ENCODE measurements around the gene SELE. TPM values are rescaled to one million over a fixed set of nuclear protein-coding genes. Genes with fewer than 3 reads are reported as not detected.
"Not testable (repeated sequence)": the region's sequence is repeated elsewhere in the genome, so short reads cannot be mapped to it uniquely, and the experiment has no call there.

The SELE gene
- total RNA-seq, 1 donor from 2014 or later = 1.6 TPM

DNA sequence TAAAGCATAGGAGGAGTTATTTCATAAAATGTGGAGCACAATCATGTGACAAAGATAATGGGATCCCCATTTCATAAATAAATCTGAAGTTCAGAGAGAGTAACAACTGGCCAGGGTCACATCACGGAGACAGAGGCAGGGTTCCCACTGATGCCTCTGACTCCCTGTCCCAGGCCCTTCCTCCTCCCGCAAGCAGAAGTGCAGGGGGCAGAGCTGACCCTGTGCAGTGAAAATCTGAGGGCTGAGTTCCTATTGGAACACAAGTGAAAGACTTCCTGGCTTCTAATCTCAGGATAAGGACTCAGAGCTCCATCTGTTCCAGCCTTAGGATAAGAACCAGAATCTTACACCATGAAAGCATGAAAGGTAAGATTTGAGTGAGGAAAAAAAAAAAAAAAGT lies 44.5 kb downstream of the SELE start:
- H3K9ac ChIP-seq (ENCODE audit: low read depth in 1 of 3, low read length in 3 of 3) = no peak overlapping the region
- no peak overlapping the region for H3K27ac ChIP-seq (ENCODE audit: low read depth, low read length)
- no peaks in the 10 kb centered on the region for H3K4me1 ChIP-seq (ENCODE audit: control insufficient read depth in 3 of 3, insufficient read depth in 3 of 3, low read length in 3 of 3)
- no peaks in the 10 kb centered on the region for H3K27me3 ChIP-seq (ENCODE audit: control insufficient read depth in 3 of 3, insufficient read depth in 3 of 3, low read length in 3 of 3)
- no peaks in the 10 kb centered on the region for H3K36me3 ChIP-seq (ENCODE audit: control insufficient read depth in 3 of 3, insufficient read depth in 3 of 3, low read length in 3 of 3)
- no peak overlapping the region for H3K4me3 ChIP-seq (ENCODE audit: low read length in 3 of 3)
- H3K9me3 ChIP-seq (ENCODE audit: control insufficient read depth in 3 of 3, low read length in 3 of 3) = no peaks in the 10 kb centered on the region

DNA sequence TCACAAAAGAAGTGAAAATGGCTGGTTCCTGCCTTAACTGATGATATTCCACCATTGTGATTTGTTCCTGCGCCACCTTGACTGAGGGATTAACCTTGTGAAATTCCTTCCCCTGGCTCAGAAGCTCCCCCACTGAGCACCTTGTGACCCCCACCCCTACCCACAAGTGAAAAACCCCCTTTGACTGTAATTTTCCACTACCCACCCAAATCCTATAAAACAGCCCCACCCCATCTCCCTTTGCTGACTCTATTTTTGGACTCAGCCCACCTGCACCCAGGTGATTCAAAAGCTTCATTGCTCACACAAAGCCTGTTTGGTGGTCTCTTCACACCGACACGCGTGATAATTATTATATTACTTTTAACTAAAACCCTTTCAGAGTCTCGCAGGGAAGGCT lies 45.5 kb downstream of the SELE start:
- H3K27ac ChIP-seq (ENCODE audit: low read depth, low read length) = not testable (repeated sequence)

DNA sequence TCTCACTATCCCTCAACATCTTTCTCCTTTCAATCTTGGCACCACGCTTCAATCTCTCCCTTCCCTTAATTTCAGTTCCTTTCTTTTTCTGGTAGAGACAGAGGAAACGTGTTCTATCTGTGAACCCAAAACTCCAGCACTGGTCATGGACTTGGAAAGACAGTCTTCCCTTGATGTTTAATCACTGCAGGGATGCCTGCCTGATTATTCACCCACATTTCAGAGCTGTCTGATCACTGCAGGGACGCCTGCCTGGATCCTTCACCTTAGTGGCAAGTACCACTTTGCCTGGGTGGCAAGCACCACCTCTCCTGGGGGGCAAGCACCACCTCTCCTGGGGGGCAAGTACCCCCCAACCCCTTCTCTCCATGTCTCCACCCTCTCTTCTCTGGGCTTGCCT lies 50.2 kb downstream of the SELE start:
- H3K4me3 ChIP-seq (ENCODE audit: low read length in 3 of 3) = no peak overlapping the region
- no peaks in the 10 kb centered on the region for H3K4me1 ChIP-seq (ENCODE audit: control insufficient read depth in 3 of 3, insufficient read depth in 3 of 3, low read length in 3 of 3)
- H3K27ac ChIP-seq (ENCODE audit: low read depth, low read length) = no peak overlapping the region
- H3K36me3 ChIP-seq (ENCODE audit: control insufficient read depth in 3 of 3, insufficient read depth in 3 of 3, low read length in 3 of 3) = no peaks in the 10 kb centered on the region
- no peaks in the 10 kb centered on the region for H3K9me3 ChIP-seq (ENCODE audit: control insufficient read depth in 3 of 3, low read length in 3 of 3)
- H3K9ac ChIP-seq (ENCODE audit: low read depth in 1 of 3, low read length in 3 of 3) = no peak overlapping the region
- H3K27me3 ChIP-seq (ENCODE audit: control insufficient read depth in 3 of 3, insufficient read depth in 3 of 3, low read length in 3 of 3) = peaks cover 0 to 12% (median 2%) of the 10 kb centered on the region in 3 donors

More for the DNA sequence above, 45.5 kb downstream of the SELE start:
- H3K27me3 ChIP-seq (ENCODE audit: control insufficient read depth in 3 of 3, insufficient read depth in 3 of 3, low read length in 3 of 3); H3K36me3 ChIP-seq (ENCODE audit: control insufficient read depth in 3 of 3, insufficient read depth in 3 of 3, low read length in 3 of 3); H3K9ac ChIP-seq (ENCODE audit: low read depth in 1 of 3, low read length in 3 of 3); H3K9me3 ChIP-seq (ENCODE audit: control insufficient read depth in 3 of 3, low read length in 3 of 3); H3K4me1 ChIP-seq (ENCODE audit: control insufficient read depth in 3 of 3, insufficient read depth in 3 of 3, low read length in 3 of 3); H3K4me3 ChIP-seq (ENCODE audit: low read length in 3 of 3): not testable (repeated sequence)

DNA sequence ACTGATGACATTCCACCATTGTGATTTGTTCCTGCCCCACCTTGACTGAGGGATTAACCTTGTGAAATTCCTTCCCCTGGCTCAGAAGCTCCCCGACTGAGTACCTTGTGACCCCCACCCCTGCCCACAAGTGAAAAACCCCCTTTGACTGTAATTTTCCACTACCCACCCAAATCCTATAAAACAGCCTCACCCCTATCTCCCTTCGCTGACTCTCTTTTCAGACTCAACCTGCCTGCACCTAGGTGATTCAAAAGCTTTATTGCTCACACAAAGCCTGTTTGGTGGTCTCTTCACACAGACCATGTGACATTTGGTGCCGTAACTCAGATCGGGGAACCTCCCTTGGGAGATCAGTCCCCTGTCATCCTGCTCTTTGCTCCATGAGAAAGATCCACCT lies 50.7 kb downstream of the SELE start:
- H3K27me3 ChIP-seq (ENCODE audit: control insufficient read depth in 3 of 3, insufficient read depth in 3 of 3, low read length in 3 of 3) = peaks cover 0 to 12% (median 2%) of the 10 kb centered on the region in 3 donors
- not testable (repeated sequence) for H3K27ac ChIP-seq (ENCODE audit: low read depth, low read length); H3K4me1 ChIP-seq (ENCODE audit: control insufficient read depth in 3 of 3, insufficient read depth in 3 of 3, low read length in 3 of 3); H3K4me3 ChIP-seq (ENCODE audit: low read length in 3 of 3); H3K9ac ChIP-seq (ENCODE audit: low read depth in 1 of 3, low read length in 3 of 3); H3K9me3 ChIP-seq (ENCODE audit: control insufficient read depth in 3 of 3, low read length in 3 of 3); H3K36me3 ChIP-seq (ENCODE audit: control insufficient read depth in 3 of 3, insufficient read depth in 3 of 3, low read length in 3 of 3)

DNA sequence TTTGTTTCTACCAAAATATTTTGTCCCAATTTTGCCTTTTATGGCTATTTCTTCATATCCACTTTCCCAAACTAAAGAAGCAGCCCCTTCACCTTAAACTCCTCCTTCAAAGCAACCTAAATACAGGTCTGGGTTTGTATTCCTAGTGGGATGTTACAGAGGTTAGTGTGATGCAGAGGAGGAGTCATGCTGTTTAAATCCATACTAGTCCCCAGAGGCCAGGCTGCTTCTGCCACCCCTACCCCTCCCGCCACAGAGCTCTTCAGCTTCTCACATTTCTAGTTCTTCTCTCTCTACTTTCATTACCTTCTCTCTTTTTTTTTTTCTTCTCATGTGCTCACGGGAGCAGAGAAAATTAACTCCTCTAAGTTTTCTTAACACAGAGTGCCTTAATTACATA lies 51.8 kb downstream of the SELE start:
- no peak overlapping the region for H3K4me3 ChIP-seq (ENCODE audit: low read length in 3 of 3)
- H3K27me3 ChIP-seq (ENCODE audit: control insufficient read depth in 3 of 3, insufficient read depth in 3 of 3, low read length in 3 of 3) = peaks cover 0 to 12% (median 2%) of the 10 kb centered on the region in 3 donors
- H3K9ac ChIP-seq (ENCODE audit: low read depth in 1 of 3, low read length in 3 of 3) = no peak overlapping the region
- no peaks in the 10 kb centered on the region for H3K36me3 ChIP-seq (ENCODE audit: control insufficient read depth in 3 of 3, insufficient read depth in 3 of 3, low read length in 3 of 3)
- H3K4me1 ChIP-seq (ENCODE audit: control insufficient read depth in 3 of 3, insufficient read depth in 3 of 3, low read length in 3 of 3) = no peaks in the 10 kb centered on the region
- H3K9me3 ChIP-seq (ENCODE audit: control insufficient read depth in 3 of 3, low read length in 3 of 3) = no peaks in the 10 kb centered on the region
- H3K27ac ChIP-seq (ENCODE audit: low read depth, low read length) = no peak overlapping the region

DNA sequence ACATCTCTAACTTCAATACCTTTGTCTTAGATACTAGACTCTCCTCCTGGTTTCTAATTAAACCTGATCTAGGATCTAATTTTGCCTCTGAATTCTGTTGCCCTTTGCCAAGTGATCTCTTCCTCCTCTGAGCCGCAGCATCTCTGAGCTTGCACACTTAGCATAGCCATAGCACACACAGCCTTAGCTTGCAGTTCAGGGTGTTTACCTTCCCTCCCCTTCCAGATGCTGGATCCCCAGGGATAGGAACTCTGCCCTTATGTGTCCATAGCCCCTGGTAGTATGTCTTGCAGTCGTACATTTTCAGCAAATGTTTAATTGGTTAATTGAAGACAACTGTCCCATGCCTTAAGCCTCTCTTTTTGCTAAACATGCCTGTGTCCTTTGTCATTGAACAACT lies 52.7 kb downstream of the SELE start:
- Histone ChIP-seq H3K9ac (ENCODE audit: low read depth in 1 of 3, low read length in 3 of 3) (no peak overlapping the region), H3K27me3 (ENCODE audit: control insufficient read depth in 3 of 3, insufficient read depth in 3 of 3, low read length in 3 of 3) (peaks cover 0 to 12% (median 2%) of the 10 kb centered on the region in 3 donors), H3K4me3 (ENCODE audit: low read length in 3 of 3) (no peak overlapping the region), H3K9me3 (ENCODE audit: control insufficient read depth in 3 of 3, low read length in 3 of 3) (no peaks in the 10 kb centered on the region), H3K27ac (ENCODE audit: low read depth, low read length) (no peak overlapping the region), H3K4me1 (ENCODE audit: control insufficient read depth in 3 of 3, insufficient read depth in 3 of 3, low read length in 3 of 3) (no peaks in the 10 kb centered on the region), H3K36me3 (ENCODE audit: control insufficient read depth in 3 of 3, insufficient read depth in 3 of 3, low read length in 3 of 3) (no peaks in the 10 kb centered on the region)

DNA sequence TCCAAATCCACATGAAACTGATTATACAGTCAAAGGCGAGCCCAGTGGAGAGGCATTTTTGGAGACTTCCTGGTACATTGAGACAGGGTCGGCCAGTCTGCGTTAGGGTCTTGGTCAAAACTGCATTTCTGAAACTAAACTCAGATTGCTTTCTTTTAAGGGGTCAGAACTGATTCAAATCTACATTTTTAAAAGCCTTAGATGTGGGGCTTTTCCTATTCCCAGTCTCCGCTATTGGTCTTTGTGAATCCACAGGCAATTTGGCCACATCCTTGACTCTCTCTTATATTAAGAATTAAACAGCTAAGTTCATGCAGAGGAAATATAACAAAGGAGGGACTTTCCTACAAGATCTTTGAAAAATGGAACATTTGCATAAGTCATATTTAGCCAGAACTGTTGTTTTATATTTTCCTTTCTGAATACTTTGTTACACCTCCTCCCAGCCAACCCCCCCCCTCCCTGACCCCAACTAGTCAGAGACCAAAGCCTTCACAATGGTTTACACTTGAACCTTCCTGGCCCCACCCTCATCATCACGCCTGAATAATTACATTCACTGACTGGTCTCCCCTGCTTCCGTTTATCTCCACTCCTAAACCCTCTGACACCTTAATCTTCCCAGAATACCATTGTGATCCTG lies 53.4 kb downstream of the SELE start:
- H3K27me3 ChIP-seq (ENCODE audit: control insufficient read depth in 3 of 3, insufficient read depth in 3 of 3, low read length in 3 of 3) = peaks cover 0 to 12% (median 2%) of the 10 kb centered on the region in 3 donors
- H3K4me3 ChIP-seq (ENCODE audit: low read length in 3 of 3) = no peak overlapping the region
- H3K9me3 ChIP-seq (ENCODE audit: control insufficient read depth in 3 of 3, low read length in 3 of 3) = no peaks in the 10 kb centered on the region
- no peaks in the 10 kb centered on the region for H3K36me3 ChIP-seq (ENCODE audit: control insufficient read depth in 3 of 3, insufficient read depth in 3 of 3, low read length in 3 of 3)
- H3K4me1 ChIP-seq (ENCODE audit: control insufficient read depth in 3 of 3, insufficient read depth in 3 of 3, low read length in 3 of 3) = no peaks in the 10 kb centered on the region
- no peak overlapping the region for H3K9ac ChIP-seq (ENCODE audit: low read depth in 1 of 3, low read length in 3 of 3)
- H3K27ac ChIP-seq (ENCODE audit: low read depth, low read length) = no peak overlapping the region

DNA sequence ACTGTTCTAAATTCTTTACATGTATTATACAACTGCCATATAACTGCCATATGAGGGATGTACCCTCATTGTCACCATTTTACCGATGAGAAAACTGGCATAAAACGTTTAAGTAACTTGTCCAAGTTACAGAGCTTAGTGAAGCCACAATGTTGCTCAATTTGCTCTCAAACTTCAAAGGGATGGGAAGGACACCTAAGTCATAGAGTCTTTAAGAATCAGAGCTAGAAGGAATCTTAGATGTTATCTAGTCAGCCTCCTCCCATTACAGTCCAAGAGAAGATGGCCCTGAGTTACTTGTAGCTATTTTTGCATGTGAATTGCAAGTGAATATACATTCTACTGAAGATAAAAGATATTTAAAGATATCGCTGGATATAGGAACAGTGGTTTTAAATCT lies 54.2 kb downstream of the SELE start:
- peaks cover 0 to 12% (median 2%) of the 10 kb centered on the region in 3 donors for H3K27me3 ChIP-seq (ENCODE audit: control insufficient read depth in 3 of 3, insufficient read depth in 3 of 3, low read length in 3 of 3)

DNA sequence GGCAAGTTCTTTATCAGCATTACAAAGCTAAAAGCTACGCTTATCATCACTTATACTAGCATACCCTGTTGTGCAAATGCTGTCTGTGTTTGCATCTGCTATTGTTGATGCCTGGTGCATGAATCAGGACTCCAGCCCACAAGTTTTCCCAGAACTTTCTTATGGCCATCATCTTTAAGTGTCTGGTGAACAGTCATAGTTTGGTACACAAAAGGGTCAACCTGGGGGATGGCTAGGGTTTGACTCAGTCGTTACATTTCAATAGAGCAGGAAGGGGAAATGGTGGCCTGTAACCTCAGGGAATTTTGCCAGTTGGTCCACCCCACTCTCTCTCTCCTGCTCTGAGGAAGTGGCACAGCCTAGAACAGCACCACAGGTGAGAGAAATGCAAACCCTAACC lies 57.9 kb downstream of the SELE start:
- no peak overlapping the region for H3K9ac ChIP-seq (ENCODE audit: low read depth in 1 of 3, low read length in 3 of 3)

More for the DNA sequence above, 54.2 kb downstream of the SELE start:
- H3K9ac ChIP-seq (ENCODE audit: low read depth in 1 of 3, low read length in 3 of 3) = no peak overlapping the region
- H3K9me3 ChIP-seq (ENCODE audit: control insufficient read depth in 3 of 3, low read length in 3 of 3) = no peaks in the 10 kb centered on the region
- H3K4me1 ChIP-seq (ENCODE audit: control insufficient read depth in 3 of 3, insufficient read depth in 3 of 3, low read length in 3 of 3) = no peaks in the 10 kb centered on the region
- no peak overlapping the region for H3K27ac ChIP-seq (ENCODE audit: low read depth, low read length)
- H3K4me3 ChIP-seq (ENCODE audit: low read length in 3 of 3) = no peak overlapping the region
- H3K36me3 ChIP-seq (ENCODE audit: control insufficient read depth in 3 of 3, insufficient read depth in 3 of 3, low read length in 3 of 3) = no peaks in the 10 kb centered on the region

More for the DNA sequence above, 57.9 kb downstream of the SELE start:
- H3K9me3 ChIP-seq (ENCODE audit: control insufficient read depth in 3 of 3, low read length in 3 of 3) = no peaks in the 10 kb centered on the region
- H3K4me1 ChIP-seq (ENCODE audit: control insufficient read depth in 3 of 3, insufficient read depth in 3 of 3, low read length in 3 of 3) = no peaks in the 10 kb centered on the region
- H3K27me3 ChIP-seq (ENCODE audit: control insufficient read depth in 3 of 3, insufficient read depth in 3 of 3, low read length in 3 of 3) = peaks cover 0 to under 1% (median 0%) of the 10 kb centered on the region in 3 donors
- H3K27ac ChIP-seq (ENCODE audit: low read depth, low read length) = no peak overlapping the region
- no peaks in the 10 kb centered on the region for H3K36me3 ChIP-seq (ENCODE audit: control insufficient read depth in 3 of 3, insufficient read depth in 3 of 3, low read length in 3 of 3)
- H3K4me3 ChIP-seq (ENCODE audit: low read length in 3 of 3) = no peak overlapping the region

Data from skeletal muscle tissue (tissue), 4 donors.